Panc1 (cell line): ENCODE results near the gene NOBOX. TPM values are rescaled to one million over a fixed set of nuclear protein-coding genes. Genes with fewer than 3 reads are reported as not detected.

Source experiments
- ATAC-seq: fragments of 200-7000 bp; cut with Tn5 transposase; 2 replicates; pipeline ENCODE4 v1.9.1; 2020; ENCODE audit warnings: mild to moderate bottlenecking, moderate library complexity
- BruUV-seq: library from RNA; stranded (reverse); fragments of 400-500 nt; replicated peaks from 2 replicates; lab custom pipeline; 2021; lab: Mats Ljungman, UMichigan
- CTCF ChIA-PET: fragments of 300-600 bp; sonication (Branson Sonifier 250); formaldehyde crosslinking; loops from one replicate; lab custom pipeline; 2022; ENCODE audit warnings: antibody characterized with exemption; lab: Charles Lee
- POLR2A ChIA-PET: fragments of 300-600 bp; sonication (Branson Sonifier 250); formaldehyde crosslinking; loops from one replicate; lab custom pipeline; 2022; ENCODE audit warnings: antibody characterized with exemption; lab: Charles Lee
- DNase-seq: peaks from one replicate; pipeline ENCODE4 v3.0.0-alpha.2; 2010; ENCODE audit warnings: low read depth, low spot score
- H3K27ac ChIP-seq: 2 replicates; pipeline ENCODE4 v1.5.1; 2011; ENCODE audit warnings: mild to moderate bottlenecking, low read length, inconsistent platforms
- H3K27me3 ChIP-seq: fragments of 200-500 bp; sonication (Bioruptor generic); 2 replicates; pipeline ENCODE4 v1.6.0; 2014; ENCODE audit warnings: low read length, inconsistent platforms; ENCODE audit not compliant: control insufficient read depth, insufficient read depth
- H3K36me3 ChIP-seq: fragments of 200-500 bp; sonication (Bioruptor generic); 2 replicates; pipeline ENCODE4 v1.5.1; 2014; ENCODE audit warnings: inconsistent platforms, mild to moderate bottlenecking, low read length, moderate library complexity; ENCODE audit not compliant: control insufficient read depth, insufficient read depth
- H3K4me1 ChIP-seq: 2 replicates; pipeline ENCODE4 v1.5.1; 2011; ENCODE audit warnings: inconsistent platforms, mild to moderate bottlenecking, low read length, moderate library complexity; ENCODE audit not compliant: control insufficient read depth, insufficient read depth
- H3K4me3 ChIP-seq, 2 experiments: 2 replicates each; pipeline ENCODE4 v1.5.1; 2011 to 2012; ENCODE audit warnings: low read depth in 2 of 2, low read length in 2 of 2, mild to moderate bottlenecking in 2 of 2, inconsistent platforms in 1 of 2, moderate library complexity in 1 of 2
- H3K9me3 ChIP-seq: fragments of 200-500 bp; sonication (Bioruptor generic); 2 replicates; pipeline ENCODE4 v1.5.1; 2014; ENCODE audit warnings: low read depth, mild to moderate bottlenecking, inconsistent platforms, low read length, moderate library complexity; ENCODE audit not compliant: control insufficient read depth, insufficient read depth
- CTCF ChIP-seq: fragments of 450-650 bp; IDR thresholded peaks from 2 replicates; pipeline ENCODE4 v1.5.1; 2017; ENCODE audit warnings: mild to moderate bottlenecking
- POLR2AphosphoS5 ChIP-seq: IDR thresholded peaks from 2 replicates; pipeline ENCODE4 v1.6.1; 2012; ENCODE audit warnings: mild to moderate bottlenecking, low read depth, low read length, moderate library complexity
- SIN3A ChIP-seq: IDR thresholded peaks from 2 replicates; pipeline ENCODE4 v1.6.1; 2012; ENCODE audit warnings: low read depth, mild to moderate bottlenecking, low read length, moderate library complexity, borderline replicate concordance; ENCODE audit not compliant: insufficient read depth
- TCF7L2 ChIP-seq: IDR thresholded peaks from 2 replicates; pipeline ENCODE4 v1.6.1; 2011; ENCODE audit warnings: mild to moderate bottlenecking, low read depth, low read length, inconsistent platforms
- in situ Hi-C: cut with HindIII; loops from 2 replicates; pipeline ENCODE4 v1.10.0; 2016; ENCODE audit warnings: low sequenced_read_pairs, low pct_unique_long_range_greater_than_20kb
- intact Hi-C: fragments of 100-400 bp; cut with micrococcal nuclease; formaldehyde crosslinking; loops from one replicate; pipeline ENCODE4 v1.10.0; 2022; ENCODE audit not compliant: unreplicated experiment
- total RNA-seq: library from RNA; stranded (reverse); gene quantifications from one replicate; pipeline ENCODE4 v1.2.1, GENCODE V29; 2021; ENCODE audit not compliant: unreplicated experiment
- TF ChIP-seq, protein P1 (sequence below), 2 experiments: IDR thresholded peaks; 2 replicates each; pipeline ENCODE4 v1.6.1; 2011 to 2012; ENCODE audit warnings: low read depth in 2 of 2, control low read depth in 1 of 2, low read length in 1 of 2, mild to moderate bottlenecking in 1 of 2, moderate library complexity in 1 of 2; ENCODE audit not compliant: insufficient read depth in 1 of 2

The NOBOX gene
- total RNA-seq, 1 experiment from 2014 or later = not detected

DNA sequence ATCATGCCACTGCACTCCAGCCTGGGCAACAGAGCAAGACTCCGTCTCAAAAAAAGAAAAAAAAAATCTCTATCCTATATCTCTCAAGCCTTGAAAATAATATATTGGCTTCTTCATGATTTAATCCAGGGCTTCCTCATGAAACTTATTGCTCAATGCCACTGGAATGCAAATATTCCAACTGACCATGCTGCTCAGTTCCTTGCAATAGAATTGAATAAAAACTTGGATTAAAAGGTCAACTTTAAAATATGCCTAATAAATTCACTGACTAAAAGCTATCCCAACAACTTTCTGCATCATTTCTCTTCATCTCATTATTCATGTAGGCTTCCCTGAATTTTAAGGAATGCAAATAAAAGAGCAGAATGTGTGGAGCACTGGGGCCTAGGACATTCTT lies 42.1 kb upstream of the NOBOX start:
- intact Hi-C loops (no loop called here), in situ Hi-C loops (no loop called here)
- Histone ChIP-seq H3K4me3 (no peak overlapping the region), H3K4me1 (no peaks in the 10 kb centered on the region), H3K27me3 (no peaks in the 10 kb centered on the region; the same call in 1 of the 2 replicates), H3K9me3 (no peaks in the 10 kb centered on the region), H3K36me3 (no peaks in the 10 kb centered on the region), H3K27ac (no peak overlapping the region)
- no peak for DNase-seq
- no TSS peak for BruUV-seq
- no peak for TF ChIP-seq POLR2AphosphoS5
- TF ChIP-seq CTCF = no peak
- TF ChIP-seq SIN3A = no peak
- TF ChIP-seq, protein P1, sequence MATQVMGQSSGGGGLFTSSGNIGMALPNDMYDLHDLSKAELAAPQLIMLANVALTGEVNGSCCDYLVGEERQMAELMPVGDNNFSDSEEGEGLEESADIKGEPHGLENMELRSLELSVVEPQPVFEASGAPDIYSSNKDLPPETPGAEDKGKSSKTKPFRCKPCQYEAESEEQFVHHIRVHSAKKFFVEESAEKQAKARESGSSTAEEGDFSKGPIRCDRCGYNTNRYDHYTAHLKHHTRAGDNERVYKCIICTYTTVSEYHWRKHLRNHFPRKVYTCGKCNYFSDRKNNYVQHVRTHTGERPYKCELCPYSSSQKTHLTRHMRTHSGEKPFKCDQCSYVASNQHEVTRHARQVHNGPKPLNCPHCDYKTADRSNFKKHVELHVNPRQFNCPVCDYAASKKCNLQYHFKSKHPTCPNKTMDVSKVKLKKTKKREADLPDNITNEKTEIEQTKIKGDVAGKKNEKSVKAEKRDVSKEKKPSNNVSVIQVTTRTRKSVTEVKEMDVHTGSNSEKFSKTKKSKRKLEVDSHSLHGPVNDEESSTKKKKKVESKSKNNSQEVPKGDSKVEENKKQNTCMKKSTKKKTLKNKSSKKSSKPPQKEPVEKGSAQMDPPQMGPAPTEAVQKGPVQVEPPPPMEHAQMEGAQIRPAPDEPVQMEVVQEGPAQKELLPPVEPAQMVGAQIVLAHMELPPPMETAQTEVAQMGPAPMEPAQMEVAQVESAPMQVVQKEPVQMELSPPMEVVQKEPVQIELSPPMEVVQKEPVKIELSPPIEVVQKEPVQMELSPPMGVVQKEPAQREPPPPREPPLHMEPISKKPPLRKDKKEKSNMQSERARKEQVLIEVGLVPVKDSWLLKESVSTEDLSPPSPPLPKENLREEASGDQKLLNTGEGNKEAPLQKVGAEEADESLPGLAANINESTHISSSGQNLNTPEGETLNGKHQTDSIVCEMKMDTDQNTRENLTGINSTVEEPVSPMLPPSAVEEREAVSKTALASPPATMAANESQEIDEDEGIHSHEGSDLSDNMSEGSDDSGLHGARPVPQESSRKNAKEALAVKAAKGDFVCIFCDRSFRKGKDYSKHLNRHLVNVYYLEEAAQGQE (IDR thresholded peaks at IDR 0.05; ENCODE audit: insufficient read depth in 1 of 2, low read depth in 2 of 2, low read length in 1 of 2) = no peak
- no peak for TF ChIP-seq TCF7L2
- ChIA-PET POLR2A (no interaction called here), CTCF (no interaction called here)
- ATAC-seq = no peak

GRCh38 chr7:144439717-144440205 lies 36.3 kb upstream of the NOBOX start:
- ChIA-PET CTCF (no interaction called here), POLR2A (no interaction called here)
- Histone ChIP-seq H3K4me1 (no peaks in the 10 kb centered on the region), H3K9me3 (no peaks in the 10 kb centered on the region), H3K4me3 (no peak overlapping the region), H3K36me3 (no peaks in the 10 kb centered on the region), H3K27ac (no peak overlapping the region), H3K27me3 (no peaks in the 10 kb centered on the region; the same call in 1 of the 2 replicates)
- in situ Hi-C loops (no loop called here), intact Hi-C loops (loop anchor here (5.0 kb wide), 1 partner anchor 47 kb away; no protein-coding TSS in a partner anchor)
- ATAC-seq (no peak), DNase-seq (no peak)
- BruUV-seq = no TSS peak
- TF ChIP-seq, protein P1 (IDR thresholded peaks at IDR 0.05; ENCODE audit: insufficient read depth in 1 of 2, low read depth in 2 of 2, low read length in 1 of 2) = no peak
- TF ChIP-seq SIN3A (no peak), CTCF (no peak), POLR2AphosphoS5 (no peak), TCF7L2 (no peak)
